Endodermal cell (in vitro differentiated cells): ENCODE measurements around the gene FDPS. TPM values are rescaled to one million over a fixed set of nuclear protein-coding genes. Genes with fewer than 3 reads are reported as not detected.
A peak's percentile ranks its signal among the peaks of the same experiment; 100 is the strongest.

ENCODE experiments used
- DNase-seq: peaks from one replicate; pipeline ENCODE4 v3.0.0-alpha.2; 2017
- H3K27ac ChIP-seq: 2 replicates; pipeline ENCODE4 v1.5.1; 2013; ENCODE audit warnings: mild to moderate bottlenecking, low read depth, low read length, moderate library complexity
- H3K27me3 ChIP-seq: 2 replicates; pipeline ENCODE4 v1.6.1; 2013; ENCODE audit warnings: mild to moderate bottlenecking, low read length, moderate library complexity; ENCODE audit not compliant: insufficient read depth, control insufficient read depth, poor library complexity, severe bottlenecking
- H3K36me3 ChIP-seq: 2 replicates; pipeline ENCODE4 v1.7.0; 2013; ENCODE audit warnings: mild to moderate bottlenecking, low read length, moderate library complexity; ENCODE audit not compliant: control insufficient read depth, insufficient read depth
- H3K4me1 ChIP-seq: one replicate; pipeline ENCODE4 v1.7.0; 2013; ENCODE audit warnings: low read length; ENCODE audit not compliant: control insufficient read depth, insufficient read depth
- H3K4me3 ChIP-seq: 2 replicates; pipeline ENCODE4 v1.5.1; 2013; ENCODE audit warnings: mild to moderate bottlenecking, low read length, moderate library complexity
- H3K9ac ChIP-seq: 2 replicates; pipeline ENCODE4 v1.6.1; 2013; ENCODE audit warnings: mild to moderate bottlenecking, low read length, moderate library complexity; ENCODE audit not compliant: poor library complexity, severe bottlenecking; ENCODE audit errors: extremely low read depth
- H3K9me3 ChIP-seq: 2 replicates; pipeline ENCODE4 v1.6.1; 2013; ENCODE audit warnings: mild to moderate bottlenecking, low read length, moderate library complexity; ENCODE audit not compliant: control insufficient read depth
- H3K27ac Mint-ChIP-seq: 2 replicates; pipeline ENCODE4 v1.8.0; 2020; ENCODE audit warnings: mixed read lengths
- H3K27me3 Mint-ChIP-seq: 2 replicates; pipeline ENCODE4 v1.8.0; 2021; ENCODE audit warnings: mild to moderate bottlenecking, mixed read lengths; ENCODE audit not compliant: insufficient read depth
- H3K36me3 Mint-ChIP-seq: 2 replicates; pipeline ENCODE4 v1.8.0; 2020; ENCODE audit warnings: low read depth, mixed read lengths
- H3K4me1 Mint-ChIP-seq: 2 replicates; pipeline ENCODE4 v1.8.0; 2020; ENCODE audit warnings: mixed read lengths
- H3K4me3 Mint-ChIP-seq: 2 replicates; pipeline ENCODE4 v1.8.0; 2020; ENCODE audit warnings: mild to moderate bottlenecking, moderate library complexity, mixed read lengths
- H3K9me3 Mint-ChIP-seq: 2 replicates; pipeline ENCODE4 v1.8.0; 2020; ENCODE audit warnings: mild to moderate bottlenecking, mixed read lengths
- CTCF ChIP-seq: fragments of 200-600 bp; sonication (generic); conservative IDR thresholded peaks from 2 replicates; pipeline ENCODE4 v1.5.0; 2021; ENCODE audit warnings: antibody characterized with exemption, mild to moderate bottlenecking
- whole genome bisulfite sequencing, 2 experiments: methylation state at CpG; one replicate each; pipeline versions ENCODE4 v1.1.5 to v1.1.7; 2013; ENCODE audit warnings: missing lambda C conversion rate in 2 of 2, mixed read lengths in 1 of 2; ENCODE audit not compliant: insufficient coverage in 1 of 2, insufficient read length in 1 of 2; 5-methylcytosine and 5-hydroxymethylcytosine counted together
- total RNA-seq, 2 donors: library from RNA; stranded (reverse); fragmentation: NEBNext Ultra II Directional in 1 of 2; extraction: Animal tissue kit (Norgen Biotek cat#: 25700) in 1 of 2; gene quantifications; 2 replicates in 1 of 2; 3 replicates in 1 of 2; pipeline ENCODE4 v1.2.1, GENCODE V29; 2021

The FDPS gene
- total RNA-seq, 2 donors from 2014 or later = 247 to 250 TPM

GRCh38 chr1:155269381-155269780 lies 39.3 kb upstream of the FDPS start:
- peaks cover 72% of the 10 kb centered on the region for H3K36me3 ChIP-seq
- H3K27ac ChIP-seq = no peak overlapping the region
- DNase-seq = no peak
- no peak for TF ChIP-seq CTCF
- Mint-ChIP-seq H3K4me3 (no peak overlapping the region), H3K9me3 (no peaks in the 10 kb centered on the region), H3K27ac (no peak overlapping the region), H3K36me3 (peaks cover 74% of the 10 kb centered on the region), H3K27me3 (no peaks in the 10 kb centered on the region), H3K4me1 (peaks cover 13% of the 10 kb centered on the region)
- 96 to 98% methylated on average over 19 to 21 of the region's 21 CpGs for WGBS, 2 experiments
- no peaks in the 10 kb centered on the region for H3K4me1 ChIP-seq
- H3K27me3 ChIP-seq = no peaks in the 10 kb centered on the region
- no peaks in the 10 kb centered on the region for H3K9me3 ChIP-seq
- H3K4me3 ChIP-seq = no peak overlapping the region
- no peak overlapping the region for H3K9ac ChIP-seq

GRCh38 chr1:155272466-155273342 lies 36.0 kb upstream of the FDPS start:
- Mint-ChIP-seq H3K4me1 (peaks cover 13% of the 10 kb centered on the region), H3K36me3 (peaks cover 45% of the 10 kb centered on the region), H3K27ac (peak overlapping the region; percentile 85), H3K4me3 (peak overlapping the region; percentile 87), H3K27me3 (peaks cover 4% of the 10 kb centered on the region), H3K9me3 (no peaks in the 10 kb centered on the region)
- H3K4me3 ChIP-seq = peak overlapping the region; percentile 91
- H3K9ac ChIP-seq = peak overlapping the region; percentile 41
- no peaks in the 10 kb centered on the region for H3K9me3 ChIP-seq
- no peaks in the 10 kb centered on the region for H3K27me3 ChIP-seq
- peak overlapping the region; percentile 80 for H3K27ac ChIP-seq
- DNase-seq = no peak
- peaks cover 39% of the 10 kb centered on the region for H3K36me3 ChIP-seq
- no peaks in the 10 kb centered on the region for H3K4me1 ChIP-seq
- 3 to 4% methylated on average over 10 to 43 of the region's 44 CpGs for WGBS, 2 experiments
- TF ChIP-seq CTCF = no peak

GRCh38 chr1:155273343-155274245 lies 35.1 kb upstream of the FDPS start, which contains the start of gene CLK2:
Gene CLK2 (minus strand): TSS chr1:155273504. CDS start chr1:155270977, 2,527 bp downstream.
- H3K27me3 Mint-ChIP-seq = peaks cover 4% of the 10 kb centered on the region
- TF ChIP-seq CTCF = no peak
- Histone ChIP-seq H3K9me3 (no peaks in the 10 kb centered on the region), H3K36me3 (peaks cover 30% of the 10 kb centered on the region), H3K27me3 (no peaks in the 10 kb centered on the region), H3K9ac (peak within 1 kb of the TSS; percentile 41), H3K4me3 (peak within 1 kb of the TSS; percentile 91), H3K27ac (peak within 1 kb of the TSS; percentile 80), H3K4me1 (peaks cover 3% of the 10 kb centered on the region)
- 20 to 92% methylated on average over 7 to 61 of the region's 61 CpGs for WGBS, 2 experiments
- H3K9me3 Mint-ChIP-seq = no peaks in the 10 kb centered on the region
- DNase-seq = peak; percentile 99
- H3K36me3 Mint-ChIP-seq = peaks cover 36% of the 10 kb centered on the region
- H3K4me1 Mint-ChIP-seq = peaks cover 16% of the 10 kb centered on the region
- peak within 1 kb of the TSS; percentile 87 for H3K4me3 Mint-ChIP-seq
- peak within 1 kb of the TSS; percentile 85 for H3K27ac Mint-ChIP-seq
